PC-9 (cell line): Measurements from ENCODE around the gene RGL1.

Experiments used
- EZH2 ChIP-seq: fragments of 200-600 bp; sonication (generic); IDR thresholded peaks from 2 replicates; pipeline ENCODE4 v1.8.0; 2017; ENCODE audit warnings: antibody characterized with exemption, low read depth
- TF ChIP-seq, protein P1 (sequence below): fragments of 200-600 bp; sonication (generic); conservative IDR thresholded peaks from 2 replicates; pipeline ENCODE4 v1.6.1; 2017; ENCODE audit warnings: mixed run types, antibody characterized with exemption, mild to moderate bottlenecking, moderate library complexity

DNA sequence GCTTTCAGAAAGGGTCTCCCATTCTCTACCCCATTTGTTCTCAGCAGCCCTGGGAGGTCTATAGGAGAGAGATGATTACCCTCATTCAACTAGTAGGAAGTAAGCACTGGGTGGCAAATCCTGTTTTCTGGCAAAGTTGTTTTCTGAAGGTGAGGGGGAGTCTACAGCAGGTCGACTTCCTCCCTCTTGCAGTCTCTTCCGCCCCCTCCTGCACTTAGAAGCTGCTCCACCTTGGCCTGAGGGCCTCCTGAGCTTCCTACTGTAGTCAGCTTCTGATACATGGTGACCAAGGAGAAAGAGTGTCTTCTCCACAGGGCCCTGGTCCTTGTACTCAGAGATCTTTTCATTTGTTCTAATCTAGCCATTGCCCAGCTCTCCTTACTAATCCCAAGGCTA, 93.1 kb downstream of the RGL1 start:
- TF ChIP-seq, protein P1, sequence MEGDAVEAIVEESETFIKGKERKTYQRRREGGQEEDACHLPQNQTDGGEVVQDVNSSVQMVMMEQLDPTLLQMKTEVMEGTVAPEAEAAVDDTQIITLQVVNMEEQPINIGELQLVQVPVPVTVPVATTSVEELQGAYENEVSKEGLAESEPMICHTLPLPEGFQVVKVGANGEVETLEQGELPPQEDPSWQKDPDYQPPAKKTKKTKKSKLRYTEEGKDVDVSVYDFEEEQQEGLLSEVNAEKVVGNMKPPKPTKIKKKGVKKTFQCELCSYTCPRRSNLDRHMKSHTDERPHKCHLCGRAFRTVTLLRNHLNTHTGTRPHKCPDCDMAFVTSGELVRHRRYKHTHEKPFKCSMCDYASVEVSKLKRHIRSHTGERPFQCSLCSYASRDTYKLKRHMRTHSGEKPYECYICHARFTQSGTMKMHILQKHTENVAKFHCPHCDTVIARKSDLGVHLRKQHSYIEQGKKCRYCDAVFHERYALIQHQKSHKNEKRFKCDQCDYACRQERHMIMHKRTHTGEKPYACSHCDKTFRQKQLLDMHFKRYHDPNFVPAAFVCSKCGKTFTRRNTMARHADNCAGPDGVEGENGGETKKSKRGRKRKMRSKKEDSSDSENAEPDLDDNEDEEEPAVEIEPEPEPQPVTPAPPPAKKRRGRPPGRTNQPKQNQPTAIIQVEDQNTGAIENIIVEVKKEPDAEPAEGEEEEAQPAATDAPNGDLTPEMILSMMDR = no peak
- no peak for TF ChIP-seq EZH2
